GM18861 (cell line): ENCODE data around the gene MYT1.

ENCODE experiments used
- ATAC-seq: cut with Tn5 transposase; IDR thresholded peaks from one replicate; pipeline ENCODE4 v1.9.1; 2021; ENCODE audit not compliant: unreplicated experiment

MYT1 gene

DNA sequence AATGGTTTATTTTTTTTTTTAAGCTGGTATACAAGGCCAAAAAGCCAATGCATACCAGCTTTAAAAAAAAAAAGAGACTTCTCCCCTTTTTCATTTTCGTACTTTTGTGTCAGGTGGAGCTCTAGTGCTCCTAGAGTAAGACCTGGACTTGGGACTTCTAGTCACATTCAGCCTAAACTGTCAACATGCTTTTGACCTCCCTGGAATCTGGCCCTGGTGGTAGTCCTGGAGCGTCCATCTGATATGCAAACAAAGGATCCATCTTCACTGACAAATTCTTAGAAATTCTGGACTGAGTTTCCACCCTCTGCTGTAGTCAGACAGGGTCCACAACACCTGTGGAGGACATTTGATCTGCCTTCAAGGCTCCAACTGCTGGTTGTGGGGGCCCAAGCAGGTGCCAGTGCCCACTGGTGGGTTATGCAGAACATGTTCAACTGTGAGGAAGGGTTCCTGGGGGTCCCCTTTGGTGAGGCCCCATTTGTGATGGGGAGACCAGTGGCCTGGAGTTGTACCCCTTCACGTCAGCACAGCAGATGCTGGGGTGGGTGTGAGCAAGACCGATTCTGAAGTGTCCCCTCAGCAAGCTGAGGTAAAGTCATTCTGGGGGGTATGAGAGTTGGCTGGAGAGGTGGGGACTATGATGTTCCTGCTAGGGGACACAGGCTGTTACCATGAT lies 78.7 kb downstream of the MYT1 start:
- ATAC-seq: no peak

DNA sequence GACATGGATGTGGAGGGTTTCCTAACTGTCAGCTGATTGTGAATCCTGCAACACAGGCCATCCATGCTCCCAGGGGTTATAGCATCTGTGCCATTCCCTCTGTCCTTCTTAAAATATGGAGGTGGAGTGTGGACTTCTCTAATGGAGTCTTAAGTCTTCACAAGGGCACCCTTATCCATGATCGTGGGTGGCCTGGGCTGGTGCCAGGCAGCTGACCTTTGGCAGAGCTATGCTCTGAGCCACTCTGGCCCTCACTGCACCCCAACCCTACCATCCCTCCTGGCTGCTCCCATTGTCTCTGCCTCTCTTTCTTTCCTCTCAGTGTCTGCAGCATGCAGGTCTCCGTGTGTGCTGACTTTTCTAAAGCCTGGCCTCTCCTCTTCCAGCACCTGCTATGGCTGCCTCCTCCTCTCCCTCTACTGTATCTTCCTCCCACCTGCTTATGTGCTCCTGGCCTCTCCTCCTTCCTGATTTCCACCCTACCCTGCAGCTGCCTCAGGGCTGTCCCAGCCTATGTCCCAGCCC lies 80.1 kb downstream of the MYT1 start:
- ATAC-seq: no peak

DNA sequence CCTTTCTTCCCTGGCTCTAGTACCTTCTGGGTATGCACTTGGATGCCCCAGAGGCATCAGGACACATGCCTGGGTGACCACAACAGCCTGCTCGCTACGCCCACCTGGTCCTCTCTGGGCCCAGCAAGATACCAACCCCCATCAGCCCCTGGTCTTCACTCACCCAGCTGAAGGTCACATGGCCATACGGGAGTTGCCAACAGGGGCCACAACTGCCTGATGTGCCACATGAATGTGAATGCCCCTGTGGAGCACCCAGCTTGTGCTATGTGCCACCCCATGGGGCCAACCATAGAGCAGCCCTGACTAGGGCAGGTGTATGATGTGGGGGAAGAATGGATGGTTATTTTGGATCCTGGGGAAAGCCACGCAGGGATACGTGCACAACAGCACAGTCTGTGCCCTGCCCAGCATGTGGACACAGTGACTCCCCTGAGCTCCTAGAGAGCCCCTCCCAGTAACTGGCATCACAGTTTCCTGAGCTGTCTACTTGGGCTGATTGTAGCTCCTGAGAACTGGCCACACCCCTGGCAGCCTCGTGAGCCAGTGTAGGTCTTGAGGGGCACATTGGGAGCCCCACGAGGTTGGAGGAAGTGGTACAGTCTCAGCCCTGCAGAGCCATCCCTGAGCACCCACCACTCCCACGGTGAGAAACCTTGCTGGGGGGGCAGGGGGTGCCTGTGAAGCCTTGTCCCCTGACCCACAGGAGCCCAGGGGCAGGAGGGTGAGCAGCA lies 80.8 kb downstream of the MYT1 start:
- ATAC-seq: no peak

GRCh38 chr20:64245746-64246595 lies 81.7 kb downstream of the MYT1 start:
- no peak for ATAC-seq

GRCh38 chr20:64246616-64247306 lies 82.5 kb downstream of the MYT1 start:
- ATAC-seq: no peak

GRCh38 chr20:64247307-64247618 lies 83.0 kb downstream of the MYT1 start:
- no peak for ATAC-seq

- ATAC-seq: no peak
Measured at GRCh38 chr20:64247970-64248841, 84.0 kb downstream of the MYT1 start.

DNA sequence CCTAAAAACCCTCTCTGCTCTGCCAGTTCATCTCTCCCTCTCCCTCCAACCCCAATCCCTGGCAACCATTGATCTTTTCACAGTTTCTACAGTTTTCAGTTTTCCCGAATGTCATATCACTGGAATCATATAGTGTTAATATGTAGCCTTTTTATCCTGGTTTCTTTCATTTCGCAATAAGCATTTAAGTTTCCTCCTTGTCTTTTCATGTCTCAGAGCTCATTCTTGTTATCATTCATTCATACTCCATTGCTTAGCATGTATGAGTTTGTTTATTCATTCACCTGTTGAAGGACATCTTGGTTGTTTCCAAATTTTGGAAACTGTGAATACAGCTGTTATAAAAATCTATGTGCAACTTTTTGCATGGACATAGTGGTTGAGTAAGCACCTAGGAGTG lies 85.8 kb downstream of the MYT1 start:
- no peak for ATAC-seq

DNA sequence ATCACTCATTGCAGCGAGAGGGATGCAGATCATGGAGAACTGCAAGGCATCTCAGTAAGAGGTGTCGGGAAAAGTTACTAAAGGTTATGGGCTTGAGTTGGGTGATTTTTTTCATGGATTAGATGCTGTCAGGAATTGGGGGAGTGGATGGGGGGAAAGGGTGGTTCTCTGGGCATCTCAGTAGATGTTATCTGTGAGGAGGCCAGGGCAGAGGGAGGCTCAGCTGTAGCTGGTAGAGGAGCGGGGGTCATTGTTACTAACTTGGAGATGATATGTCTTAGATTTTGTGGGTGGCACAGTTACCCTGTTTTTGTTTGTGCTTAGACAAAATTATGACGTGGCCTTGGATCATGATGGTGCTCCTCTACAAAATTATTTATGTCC lies 88.7 kb downstream of the MYT1 start:
- ATAC-seq: no peak

DNA sequence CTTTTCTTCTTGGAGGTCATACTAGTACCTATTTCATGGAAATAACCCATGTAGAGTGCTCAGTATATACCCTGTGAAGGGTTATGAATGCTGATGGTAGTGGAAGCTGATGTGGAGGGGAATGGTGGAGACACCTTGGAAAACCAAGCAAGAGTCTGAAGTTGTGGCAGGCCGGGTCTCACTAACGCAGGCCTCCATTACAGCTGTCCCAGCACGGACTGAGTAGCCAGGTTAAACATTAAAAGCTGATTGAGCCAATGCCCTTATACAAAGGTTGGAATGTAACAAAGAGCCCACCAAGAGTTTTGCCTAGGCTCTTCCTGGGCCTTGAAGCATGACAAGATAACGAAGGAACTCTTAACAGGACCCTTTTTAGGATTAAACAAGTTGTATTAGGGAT lies 89.2 kb downstream of the MYT1 start:
- no peak for ATAC-seq

DNA sequence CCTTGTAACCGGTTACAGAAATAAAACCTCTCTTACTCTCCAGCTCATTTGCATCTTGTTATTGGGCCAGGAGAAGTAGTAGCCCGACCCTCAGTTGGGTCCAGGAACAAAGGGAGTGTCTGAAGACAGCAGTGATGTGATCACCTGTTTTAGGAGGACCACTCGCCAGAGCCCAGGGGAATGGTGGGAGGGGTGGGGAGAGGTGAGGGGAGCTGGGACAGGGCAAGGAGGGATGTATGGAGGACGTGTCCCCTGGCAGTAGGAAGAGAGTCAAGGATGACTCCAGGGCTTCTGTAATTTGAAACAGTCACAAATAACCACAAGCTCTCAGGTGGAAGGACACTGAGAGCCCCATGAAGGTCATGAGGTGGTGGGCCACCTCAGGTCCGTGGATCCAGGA lies 89.9 kb downstream of the MYT1 start:
- ATAC-seq: no peak

DNA sequence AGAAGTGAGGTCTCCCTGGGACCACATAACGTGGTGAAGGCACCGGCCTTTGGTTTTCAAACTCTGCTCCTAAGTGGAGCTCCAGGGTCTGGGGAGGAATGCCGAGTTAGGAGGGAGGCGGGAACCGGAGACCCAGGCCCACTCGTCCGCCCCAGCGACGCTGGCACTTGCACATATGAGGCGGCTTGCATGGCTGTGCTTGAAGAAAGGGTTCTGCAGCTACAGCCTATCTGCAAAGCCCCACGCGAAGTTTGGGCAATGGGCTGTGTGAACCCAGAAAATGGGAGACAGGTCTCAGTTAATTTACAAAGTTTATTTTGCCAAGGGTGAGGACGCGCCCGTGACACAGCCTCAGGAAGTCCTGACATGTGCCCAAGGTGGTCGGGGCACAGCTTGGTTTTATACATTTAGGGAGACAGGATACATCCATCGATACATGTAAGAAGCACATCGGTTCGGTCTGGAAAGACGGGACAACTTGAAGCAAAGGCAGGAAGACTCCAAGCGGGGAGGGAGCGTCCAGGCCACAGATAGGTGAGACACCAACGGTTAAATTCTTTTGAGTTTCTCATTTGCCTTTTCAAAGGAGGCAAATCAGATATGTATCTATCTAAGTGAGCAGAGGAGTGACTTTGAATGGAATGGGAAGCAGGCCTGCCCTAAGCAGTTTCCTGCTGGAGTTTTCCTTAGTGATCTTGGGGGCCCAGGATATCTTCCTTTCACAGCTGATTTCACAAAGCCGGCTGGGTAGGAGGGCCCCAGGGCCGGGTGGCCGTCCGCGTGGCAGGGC lies 90.5 kb downstream of the MYT1 start:
- ATAC-seq: no peak

- ATAC-seq: peak; percentile 61
Measured at GRCh38 chr20:64255361-64256281, 91.4 kb downstream of the MYT1 start, which contains the start of gene PCMTD2. Gene PCMTD2, plus strand, starts transcription at chr20:64255748. Its CDS starts 4,218 bp downstream, at chr20:64259966.

GRCh38 chr20:64256282-64256935 lies 92.2 kb downstream of the MYT1 start:
- no peak for ATAC-seq

GRCh38 chr20:64257107-64257757 lies 93.0 kb downstream of the MYT1 start:
- ATAC-seq: no peak

DNA sequence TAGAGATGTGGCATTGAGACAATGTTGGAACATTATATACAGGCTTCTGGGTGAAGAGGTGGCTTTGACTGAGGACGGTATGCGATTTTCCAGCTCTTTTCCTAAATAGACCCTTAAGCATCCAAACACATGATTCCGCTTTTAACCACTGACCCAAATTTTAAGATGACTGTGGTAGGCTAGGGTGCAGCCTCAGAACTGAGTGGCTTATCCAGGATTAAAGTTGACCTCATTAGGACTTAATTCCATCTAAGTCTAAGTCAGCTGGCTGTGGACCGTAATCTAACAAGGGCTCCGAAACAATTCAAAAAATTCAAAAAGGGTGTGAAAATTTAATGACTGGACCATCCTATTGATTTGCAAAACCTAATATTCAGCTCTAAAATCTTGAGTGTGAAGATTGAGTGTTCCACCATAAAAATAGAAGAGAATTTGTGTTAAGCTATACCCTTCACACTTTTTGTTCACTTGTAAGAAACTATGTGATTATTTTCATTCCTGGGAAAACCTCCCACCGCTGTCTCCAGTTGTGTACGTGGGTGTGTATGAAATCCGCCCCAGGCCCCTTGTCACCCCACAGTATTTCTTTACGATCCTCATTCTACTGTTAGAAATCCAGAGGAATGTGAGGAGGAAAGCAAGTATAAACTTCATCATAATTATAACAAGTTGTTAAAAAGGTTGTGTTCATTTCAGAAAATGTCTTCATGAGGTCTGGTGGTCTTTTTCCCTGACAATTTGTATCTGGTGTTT lies 94.0 kb downstream of the MYT1 start:
- no peak for ATAC-seq

GRCh38 chr20:64260239-64260638 lies 96.0 kb downstream of the MYT1 start:
- no peak for ATAC-seq
